ENCODE measurements around the gene MMAA. TPM values are rescaled to one million over a fixed set of nuclear protein-coding genes. Genes with fewer than 3 reads are reported as not detected.

Gene MMAA
- total and polyA plus RNA-seq, 2 experiments from 2014 or later: 8.0 to 15.3 TPM

DNA sequence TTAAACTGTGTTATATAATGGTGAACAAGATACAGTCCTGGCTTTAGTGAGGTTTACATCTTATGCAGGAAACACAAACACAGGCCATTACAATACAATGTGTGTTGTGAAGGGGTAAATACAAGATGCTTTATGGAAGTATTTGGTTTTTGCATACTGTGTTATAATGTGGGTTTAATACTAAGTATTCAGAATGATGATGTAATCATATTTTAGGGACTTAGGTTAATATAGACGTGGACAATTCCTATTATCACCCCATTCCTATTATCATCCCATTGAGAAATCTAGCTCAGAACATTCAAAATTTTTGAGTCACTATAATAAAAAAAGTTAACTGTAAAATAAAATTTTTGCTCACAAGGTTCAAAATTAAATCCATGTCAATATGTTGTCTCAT, 24.1 kb downstream of the MMAA start:
- Histone ChIP-seq H3K79me2 (no peaks in the 10 kb centered on the region), H3K27ac (no peak overlapping the region), H3K36me3 (replicated peaks; ENCODE audit: insufficient read depth, low read depth) (no peaks in the 10 kb centered on the region), H3K4me1 (ENCODE audit: insufficient read depth) (no peaks in the 10 kb centered on the region), H3K9me3 (ENCODE audit: low read depth) (no peaks in the 10 kb centered on the region), H2AFZ (no peak overlapping the region), H3K27me3 (no peaks in the 10 kb centered on the region), H3K4me2 (no peak overlapping the region), H3K9me2 (replicated peaks; ENCODE audit: insufficient read depth) (no peaks in the 10 kb centered on the region), H4K20me1 (ENCODE audit: insufficient read depth, poor library complexity, severe bottlenecking) (no peaks in the 10 kb centered on the region), H3K4me3 (no peak overlapping the region)
- 95% methylated on average over 1 of the region's 1 CpG for WGBS (ENCODE audit: low lambda C conversion rate, missing lambda C conversion rate)
- DNase-seq (ENCODE audit: low spot score): no peak
- TF ChIP-seq, protein P1, sequence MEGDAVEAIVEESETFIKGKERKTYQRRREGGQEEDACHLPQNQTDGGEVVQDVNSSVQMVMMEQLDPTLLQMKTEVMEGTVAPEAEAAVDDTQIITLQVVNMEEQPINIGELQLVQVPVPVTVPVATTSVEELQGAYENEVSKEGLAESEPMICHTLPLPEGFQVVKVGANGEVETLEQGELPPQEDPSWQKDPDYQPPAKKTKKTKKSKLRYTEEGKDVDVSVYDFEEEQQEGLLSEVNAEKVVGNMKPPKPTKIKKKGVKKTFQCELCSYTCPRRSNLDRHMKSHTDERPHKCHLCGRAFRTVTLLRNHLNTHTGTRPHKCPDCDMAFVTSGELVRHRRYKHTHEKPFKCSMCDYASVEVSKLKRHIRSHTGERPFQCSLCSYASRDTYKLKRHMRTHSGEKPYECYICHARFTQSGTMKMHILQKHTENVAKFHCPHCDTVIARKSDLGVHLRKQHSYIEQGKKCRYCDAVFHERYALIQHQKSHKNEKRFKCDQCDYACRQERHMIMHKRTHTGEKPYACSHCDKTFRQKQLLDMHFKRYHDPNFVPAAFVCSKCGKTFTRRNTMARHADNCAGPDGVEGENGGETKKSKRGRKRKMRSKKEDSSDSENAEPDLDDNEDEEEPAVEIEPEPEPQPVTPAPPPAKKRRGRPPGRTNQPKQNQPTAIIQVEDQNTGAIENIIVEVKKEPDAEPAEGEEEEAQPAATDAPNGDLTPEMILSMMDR (IDR thresholded peaks at IDR 0.05; ENCODE audit: poor library complexity): no peak
- TF ChIP-seq EZH2phosphoT487 (IDR thresholded peaks at IDR 0.05; ENCODE audit: low read depth, severe bottlenecking, unreplicated experiment) (no peak), EZH2 (IDR thresholded peaks at IDR 0.05; ENCODE audit: borderline replicate concordance) (no peak)

- Histone ChIP-seq H2AFZ (no peak overlapping the region), H3K9me2 (replicated peaks; ENCODE audit: insufficient read depth) (no peaks in the 10 kb centered on the region), H3K9me3 (ENCODE audit: low read depth) (no peaks in the 10 kb centered on the region), H3K4me3 (no peak overlapping the region), H4K20me1 (ENCODE audit: insufficient read depth, poor library complexity, severe bottlenecking) (no peaks in the 10 kb centered on the region), H3K36me3 (replicated peaks; ENCODE audit: insufficient read depth, low read depth) (no peaks in the 10 kb centered on the region), H3K4me2 (no peak overlapping the region), H3K27me3 (no peaks in the 10 kb centered on the region), H3K79me2 (no peaks in the 10 kb centered on the region), H3K27ac (no peak overlapping the region), H3K4me1 (ENCODE audit: insufficient read depth) (no peaks in the 10 kb centered on the region)
- TF ChIP-seq, protein P1 (IDR thresholded peaks at IDR 0.05; ENCODE audit: poor library complexity): no peak
- no peak for TF ChIP-seq EZH2phosphoT487 (IDR thresholded peaks at IDR 0.05; ENCODE audit: low read depth, severe bottlenecking, unreplicated experiment)
- TF ChIP-seq EZH2 (IDR thresholded peaks at IDR 0.05; ENCODE audit: borderline replicate concordance): no peak
- DNase-seq (ENCODE audit: low spot score): no peak
- 96% methylated on average over 3 of the region's 3 CpGs for WGBS (ENCODE audit: low lambda C conversion rate, missing lambda C conversion rate)
Measured at GRCh38 chr4:145644699-145645098, 25.5 kb downstream of the MMAA start.

GRCh38 chr4:145656156-145656555, 37.0 kb downstream of the MMAA start:
- no peaks in the 10 kb centered on the region for H3K9me2 ChIP-seq (replicated peaks; ENCODE audit: insufficient read depth)
- WGBS (ENCODE audit: low lambda C conversion rate, missing lambda C conversion rate): 58% methylated on average over 1 of the region's 1 CpG
- H3K4me1 ChIP-seq (ENCODE audit: insufficient read depth): no peaks in the 10 kb centered on the region
- H3K4me3 ChIP-seq: no peak overlapping the region
- H3K27me3 ChIP-seq: no peaks in the 10 kb centered on the region
- H2AFZ ChIP-seq: no peak overlapping the region
- DNase-seq (ENCODE audit: low spot score): no peak
- H3K4me2 ChIP-seq: no peak overlapping the region
- H4K20me1 ChIP-seq (ENCODE audit: insufficient read depth, poor library complexity, severe bottlenecking): no peaks in the 10 kb centered on the region
- TF ChIP-seq, protein P1 (IDR thresholded peaks at IDR 0.05; ENCODE audit: poor library complexity): no peak
- no peak for TF ChIP-seq EZH2phosphoT487 (IDR thresholded peaks at IDR 0.05; ENCODE audit: low read depth, severe bottlenecking, unreplicated experiment)
- no peak for TF ChIP-seq EZH2 (IDR thresholded peaks at IDR 0.05; ENCODE audit: borderline replicate concordance)
- no peaks in the 10 kb centered on the region for H3K36me3 ChIP-seq (replicated peaks; ENCODE audit: insufficient read depth, low read depth)
- H3K27ac ChIP-seq: no peak overlapping the region
- H3K9me3 ChIP-seq (ENCODE audit: low read depth): no peaks in the 10 kb centered on the region
- H3K79me2 ChIP-seq: no peaks in the 10 kb centered on the region

DNA sequence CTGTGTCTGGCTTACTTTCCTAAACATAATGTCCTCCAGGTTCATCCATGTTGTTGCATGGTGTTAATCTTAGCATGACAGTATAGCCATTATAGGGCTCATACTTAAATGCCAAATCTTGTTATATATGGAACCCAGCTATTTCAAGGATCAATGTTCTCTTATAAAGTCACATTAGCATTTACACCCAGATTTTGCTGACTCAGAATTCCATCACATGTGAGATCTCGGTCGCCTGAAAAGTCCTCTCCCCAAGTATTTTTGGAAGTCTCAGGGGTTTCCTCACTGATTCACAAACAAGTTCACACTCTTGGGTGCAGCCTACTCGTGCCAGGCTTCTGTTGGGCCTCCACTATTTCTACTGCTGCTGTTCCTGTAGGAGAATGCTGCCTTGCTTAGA, 40.9 kb downstream of the MMAA start:
- Histone ChIP-seq H3K79me2 (no peaks in the 10 kb centered on the region), H3K4me1 (ENCODE audit: insufficient read depth) (no peaks in the 10 kb centered on the region), H3K36me3 (replicated peaks; ENCODE audit: insufficient read depth, low read depth) (no peaks in the 10 kb centered on the region), H2AFZ (no peak overlapping the region), H3K27ac (no peak overlapping the region), H3K9me3 (ENCODE audit: low read depth) (no peaks in the 10 kb centered on the region), H3K4me3 (no peak overlapping the region), H3K4me2 (no peak overlapping the region), H4K20me1 (ENCODE audit: insufficient read depth, poor library complexity, severe bottlenecking) (no peaks in the 10 kb centered on the region), H3K27me3 (no peaks in the 10 kb centered on the region), H3K9me2 (replicated peaks; ENCODE audit: insufficient read depth) (no peaks in the 10 kb centered on the region)
- 98% methylated on average over 3 of the region's 3 CpGs for WGBS (ENCODE audit: low lambda C conversion rate, missing lambda C conversion rate)
- DNase-seq (ENCODE audit: low spot score): no peak
- TF ChIP-seq EZH2 (IDR thresholded peaks at IDR 0.05; ENCODE audit: borderline replicate concordance): no peak
- TF ChIP-seq, protein P1 (IDR thresholded peaks at IDR 0.05; ENCODE audit: poor library complexity): no peak
- TF ChIP-seq EZH2phosphoT487 (IDR thresholded peaks at IDR 0.05; ENCODE audit: low read depth, severe bottlenecking, unreplicated experiment): no peak
